Tibial nerve (tissue), 3 donors: Measurements from ENCODE around the gene HEG1.

Experiments
- CTCF ChIP-seq, 5 experiments: fragments of 200-600 bp in 3 of 5; fragments of 450-650 bp in 2 of 5; sonication (generic) in 3 of 5; IDR thresholded peaks; one replicate each; pipeline ENCODE4 v1.5.1; 2016 to 2019; ENCODE audit warnings: antibody characterized with exemption in 5 of 5, mild to moderate bottlenecking in 3 of 5, moderate library complexity in 2 of 5
- POLR2A ChIP-seq, 2 donors: fragments of 450-650 bp; IDR thresholded peaks; one replicate each; pipeline ENCODE4 v1.6.1; 2017; ENCODE audit warnings: antibody characterized with exemption in 2 of 2, mild to moderate bottlenecking in 2 of 2, moderate library complexity in 2 of 2

- TF ChIP-seq CTCF (IDR thresholded peaks at IDR 0.05) (no peak), POLR2A (IDR thresholded peaks at IDR 0.05) (no peak)
Measured at GRCh38 chr3:124969963-124970722, 85.7 kb downstream of the HEG1 start.
